A549 (cell line): Measurements from ENCODE around the gene PTPRN2. TPM values are rescaled to one million over a fixed set of nuclear protein-coding genes. Genes with fewer than 3 reads are reported as not detected.

Experiments used
- ATAC-seq, 2 experiments: fragments of 200-7000 bp in 1 of 2; fragments of >200 bp in 1 of 2; cut with Nextera tagmentation in 1 of 2; cut with Tn5 transposase in 1 of 2; 3 replicates each; pipeline versions ENCODE4 v1.8.0 to v1.9.1; 2018 to 2020; ENCODE audit warnings: mild to moderate bottlenecking in 1 of 2, moderate library complexity in 1 of 2
- CTCF ChIA-PET: fragments of 300-600 bp; sonication (Branson Sonifier 250); formaldehyde crosslinking; extraction: SDS; loops from one replicate; lab custom pipeline; 2021; ENCODE audit warnings: antibody characterized with exemption, inconsistent platforms; lab: Yijun Ruan, JAX
- POLR2A ChIA-PET: fragments of 350-600 bp; formaldehyde crosslinking; extraction: SDS; loops from one replicate; lab custom pipeline; 2021; ENCODE audit warnings: antibody characterized with exemption, inconsistent platforms; lab: Yijun Ruan, JAX
- DNase-seq, 2 experiments: peaks; one replicate each; pipeline versions ENCODE4 v3.0.0 to v3.0.0-alpha.2; 2011 to 2016; ENCODE audit warnings: low read depth in 1 of 2, low spot score in 1 of 2
- FAIRE-seq: peaks from 2 replicates; lab custom pipeline; 2011; peaks lifted over from hg19 to GRCh38; lab: Jason Lieb, UNC
- H3K27ac ChIP-seq, 2 experiments: fragments of >200 bp; sonication (Bioruptor Twin); formaldehyde crosslinking; 3 replicates each; pipeline ENCODE4 v1.5.1; 2016 to 2017
- H3K4me1 ChIP-seq: fragments of >200 bp; sonication (Bioruptor Twin); formaldehyde crosslinking; 3 replicates; pipeline ENCODE4 v1.6.1; 2016
- H3K4me2 ChIP-seq: fragments of >200 bp; sonication (Bioruptor Twin); formaldehyde crosslinking; 3 replicates; pipeline ENCODE4 v1.6.1; 2016
- H3K4me3 ChIP-seq: fragments of >200 bp; sonication (Bioruptor Twin); formaldehyde crosslinking; 3 replicates; pipeline ENCODE4 v1.5.1; 2016
- H3K9me3 ChIP-seq: fragments of >200 bp; sonication (Bioruptor Twin); formaldehyde crosslinking; 3 replicates; pipeline ENCODE4 v1.6.1; 2016
- ATOH8 ChIP-seq: fragments of 250-450 bp; sonication (Bioruptor Pico); IDR thresholded peaks from 2 replicates; pipeline ENCODE4 v1.5.0; 2020; ENCODE audit warnings: low read depth, mild to moderate bottlenecking, moderate library complexity
- CBX8 ChIP-seq: fragments of 200-600 bp; sonication (generic); IDR thresholded peaks from 2 replicates; pipeline ENCODE4 v1.6.1; 2016
- CHD2 ChIP-seq: fragments of 150-350 bp; IDR thresholded peaks from 2 replicates; pipeline ENCODE4 v1.6.1; 2014; ENCODE audit warnings: low read length; ENCODE audit not compliant: partially characterized antibody
- ELK1 ChIP-seq: fragments of 150-350 bp; IDR thresholded peaks from 2 replicates; pipeline ENCODE4 v1.6.1; 2014; ENCODE audit warnings: low read depth, mild to moderate bottlenecking, low read length
- FOSB ChIP-seq: fragments of 250-450 bp; sonication (Bioruptor Pico); IDR thresholded peaks from 2 replicates; pipeline ENCODE4 v1.5.0; 2020; ENCODE audit warnings: mild to moderate bottlenecking, moderate library complexity
- GATA3 ChIP-seq: IDR thresholded peaks from 2 replicates; pipeline ENCODE4 v1.6.1; 2012; ENCODE audit warnings: borderline replicate concordance
- HDAC2 ChIP-seq: fragments of 200-600 bp; sonication (generic); IDR thresholded peaks from 2 replicates; pipeline ENCODE4 v1.6.1; 2016
- NFE2L2 ChIP-seq: fragments of 150-350 bp; conservative IDR thresholded peaks from 2 replicates; pipeline ENCODE4 v1.6.1; 2014; ENCODE audit warnings: low read length
- PHF8 ChIP-seq: fragments of 200-600 bp; sonication (generic); IDR thresholded peaks from 2 replicates; pipeline ENCODE4 v1.6.1; 2016; ENCODE audit warnings: low read depth, mild to moderate bottlenecking, antibody characterized with exemption, moderate library complexity, borderline replicate concordance
- RAD21 ChIP-seq, 2 experiments: fragments of >200 bp in 1 of 2; sonication (Bioruptor Twin) in 1 of 2; formaldehyde crosslinking in 1 of 2; IDR thresholded peaks in 1 of 2; conservative IDR thresholded peaks in 1 of 2; 2 replicates in 1 of 2; 3 replicates in 1 of 2; pipeline ENCODE4 v1.6.1; 2012 to 2018; ENCODE audit warnings: inconsistent platforms in 1 of 2
- RARB ChIP-seq: fragments of 250-450 bp; sonication (Bioruptor Pico); IDR thresholded peaks from 2 replicates; pipeline ENCODE4 v1.8.0; 2021; ENCODE audit warnings: mild to moderate bottlenecking, moderate library complexity
- REST ChIP-seq: fragments of 200-600 bp; sonication (generic); IDR thresholded peaks from 2 replicates; pipeline ENCODE4 v1.6.1; 2016; ENCODE audit warnings: antibody characterized with exemption, mild to moderate bottlenecking, moderate library complexity
- TFCP2L1 ChIP-seq: fragments of 250-450 bp; sonication (Bioruptor Pico); IDR thresholded peaks from 2 replicates; pipeline ENCODE4 v1.5.0; 2021; ENCODE audit warnings: mild to moderate bottlenecking
- USF2 ChIP-seq: fragments of 450-650 bp; IDR thresholded peaks from 2 replicates; pipeline ENCODE4 v1.6.1; 2014; ENCODE audit warnings: antibody characterized with exemption
- ZFP36 ChIP-seq: fragments of 450-650 bp; IDR thresholded peaks from 2 replicates; pipeline ENCODE4 v1.6.1; 2014; ENCODE audit warnings: borderline replicate concordance; ENCODE audit not compliant: partially characterized antibody
- WGBS: methylation state at CpG from one replicate; pipeline ENCODE4 v1.1.6; 2017; ENCODE audit errors: missing lambda C conversion rate; 5-methylcytosine and 5-hydroxymethylcytosine counted together
- polyA plus RNA-seq, 4 experiments: library from polyadenylated mRNA; depleted of rRNA in 3 of 4; stranded (reverse); fragments of >200 nt; fragmentation: RNase III in 1 of 4; extraction: RNeasy Plus Mini Kit Qiagen cat#74134 plus additional on column Dnase treatment in 1 of 4; gene quantifications; 2 replicates in 3 of 4; 3 replicates in 1 of 4; pipeline ENCODE4 v1.2.3, GENCODE V29; 2011 to 2017

Gene PTPRN2
- polyA plus RNA-seq, 2 of the 4 experiments (the other 2 are of a cell fraction) = 0.41 to 1.2 TPM

- 0 out of 3 replicates have a peak, but pooled peaks cover 2% of the 10 kb centered on the region for H3K9me3 ChIP-seq
- 62% methylated on average over 4 of the region's 4 CpGs for WGBS
- no peak for TF ChIP-seq ATOH8 (CRISPR knock-in tag)
- no peaks in the 10 kb centered on the region for H3K4me1 ChIP-seq
- H3K4me2 ChIP-seq = no peak overlapping the region
- ChIA-PET CTCF (no interaction called here), POLR2A (no interaction called here)
- H3K4me3 ChIP-seq = no peak overlapping the region
- FAIRE-seq (no peak), ATAC-seq (no peak), DNase-seq (no peak)
- no peak overlapping the region for H3K27ac ChIP-seq
Observed at GRCh38 chr7:158244430-158244829, 343.2 kb downstream of the PTPRN2 start.

- 15% methylated on average over 7 of the region's 7 CpGs for WGBS
- DNase-seq (no peak), FAIRE-seq (no peak), ATAC-seq (no peak)
- no peak overlapping the region for H3K4me2 ChIP-seq
- no peaks in the 10 kb centered on the region for H3K4me1 ChIP-seq
- POLR2A ChIA-PET = no interaction called here
- no peak overlapping the region for H3K4me3 ChIP-seq
- H3K27ac ChIP-seq = no peak overlapping the region
- TF ChIP-seq TFCP2L1 (CRISPR knock-in tag) (no peak), NFE2L2 (no peak), USF2 (no peak)
- CTCF ChIA-PET = no interaction called here
- 0 out of 3 replicates have a peak, but pooled peaks cover 2% of the 10 kb centered on the region for H3K9me3 ChIP-seq
Observed at GRCh38 chr7:158241919-158242318, 345.7 kb downstream of the PTPRN2 start.

GRCh38 chr7:158240801-158241200, 346.8 kb downstream of the PTPRN2 start:
- CTCF ChIA-PET = no interaction called here
- H3K4me2 ChIP-seq = no peak overlapping the region
- no peak for FAIRE-seq
- H3K4me3 ChIP-seq = no peak overlapping the region
- no peak overlapping the region for H3K27ac ChIP-seq
- WGBS = 21% methylated on average over 3 of the region's 3 CpGs
- H3K9me3 ChIP-seq = 0 out of 3 replicates have a peak, but pooled peaks cover 2% of the 10 kb centered on the region
- DNase-seq = no peak
- no peak for ATAC-seq
- no peaks in the 10 kb centered on the region for H3K4me1 ChIP-seq
- POLR2A ChIA-PET = no interaction called here
- TF ChIP-seq CHD2 (no peak), CBX8 (no peak), GATA3 (no peak), ZFP36 (no peak), RARB (CRISPR knock-in tag) (no peak), PHF8 (no peak), REST (no peak), RAD21 (conservative IDR thresholded peaks at IDR 0.05 in 1 of 2, IDR thresholded peaks at IDR 0.05 in 1 of 2) (no peak), FOSB (CRISPR knock-in tag) (no peak), ELK1 (no peak), HDAC2 (no peak)
